Measurements from ENCODE around the gene WDR26.

Gene WDR26

GRCh38 chr1:224339442-224340033, 95.1 kb downstream of the WDR26 start:
- Histone ChIP-seq H3K4me3 (ENCODE audit: low read depth in 1 of 5, low read length in 5 of 5) (no peak overlapping the region), H3K36me3 (ENCODE audit: control insufficient read depth in 5 of 5, insufficient read depth in 5 of 5, low read length in 5 of 5) (no peaks in the 10 kb centered on the region), H3K27me3 (ENCODE audit: control insufficient read depth in 5 of 5, insufficient read depth in 4 of 5, low read length in 5 of 5) (peaks cover 0 to 2% (median 0%) of the 10 kb centered on the region in 5 donors), H3K4me1 (ENCODE audit: control insufficient read depth in 5 of 5, insufficient read depth in 5 of 5, low read length in 5 of 5) (peaks cover 0 to 7% (median 6%) of the 10 kb centered on the region in 5 donors), H3K27ac (ENCODE audit: low read depth, low read length) (no peak overlapping the region), H3K9me3 (ENCODE audit: control insufficient read depth in 5 of 5, low read length in 5 of 5) (peaks cover 8 to 18% (median 12%) of the 10 kb centered on the region in 5 donors), H3K9ac (ENCODE audit: low read length in 5 of 5) (no peak overlapping the region)

GRCh38 chr1:224338150-224338838, 96.3 kb downstream of the WDR26 start:
- H3K9me3 ChIP-seq (ENCODE audit: control insufficient read depth in 5 of 5, low read length in 5 of 5): peaks cover 0 to 5% (median under 1%) of the 10 kb centered on the region in 5 donors
- H3K36me3 ChIP-seq (ENCODE audit: control insufficient read depth in 5 of 5, insufficient read depth in 5 of 5, low read length in 5 of 5): no peaks in the 10 kb centered on the region
- H3K4me3 ChIP-seq (ENCODE audit: low read depth in 1 of 5, low read length in 5 of 5): no peak overlapping the region
- H3K4me1 ChIP-seq (ENCODE audit: control insufficient read depth in 5 of 5, insufficient read depth in 5 of 5, low read length in 5 of 5): peaks cover 0 to 7% (median 6%) of the 10 kb centered on the region in 5 donors
- H3K27me3 ChIP-seq (ENCODE audit: control insufficient read depth in 5 of 5, insufficient read depth in 4 of 5, low read length in 5 of 5): peaks cover 0 to 2% (median 0%) of the 10 kb centered on the region in 5 donors
- H3K9ac ChIP-seq (ENCODE audit: low read length in 5 of 5): no peak overlapping the region
- H3K27ac ChIP-seq (ENCODE audit: low read depth, low read length): no peak overlapping the region

Data from subcutaneous abdominal adipose tissue (tissue), 5 donors.